Vagina (tissue), 2 donors: ENCODE data around the gene NUP62.

Source experiments
- POLR2A ChIP-seq, 2 donors: fragments of 450-650 bp; IDR thresholded peaks; one replicate each; pipeline ENCODE4 v1.6.1; 2017; ENCODE audit warnings: antibody characterized with exemption in 2 of 2, mild to moderate bottlenecking in 2 of 2, moderate library complexity in 2 of 2
- POLR2AphosphoS5 ChIP-seq, 2 donors: sonication (generic); formaldehyde crosslinking; IDR thresholded peaks; one replicate each; pipeline ENCODE4 v1.9.0; 2017; ENCODE audit warnings: antibody characterized with exemption in 2 of 2, mild to moderate bottlenecking in 2 of 2, low read depth in 1 of 2; ENCODE audit not compliant: insufficient read depth in 1 of 2
- TF ChIP-seq, protein P1 (sequence below), 3 experiments: fragments of 450-650 bp in 2 of 3; fragments of 200-600 bp in 1 of 3; sonication (generic) in 1 of 3; IDR thresholded peaks; one replicate each; pipeline ENCODE4 v1.5.1; 2017 to 2019; ENCODE audit warnings: antibody characterized with exemption in 3 of 3, mild to moderate bottlenecking in 2 of 3, moderate library complexity in 2 of 3

- TF ChIP-seq, protein P1, sequence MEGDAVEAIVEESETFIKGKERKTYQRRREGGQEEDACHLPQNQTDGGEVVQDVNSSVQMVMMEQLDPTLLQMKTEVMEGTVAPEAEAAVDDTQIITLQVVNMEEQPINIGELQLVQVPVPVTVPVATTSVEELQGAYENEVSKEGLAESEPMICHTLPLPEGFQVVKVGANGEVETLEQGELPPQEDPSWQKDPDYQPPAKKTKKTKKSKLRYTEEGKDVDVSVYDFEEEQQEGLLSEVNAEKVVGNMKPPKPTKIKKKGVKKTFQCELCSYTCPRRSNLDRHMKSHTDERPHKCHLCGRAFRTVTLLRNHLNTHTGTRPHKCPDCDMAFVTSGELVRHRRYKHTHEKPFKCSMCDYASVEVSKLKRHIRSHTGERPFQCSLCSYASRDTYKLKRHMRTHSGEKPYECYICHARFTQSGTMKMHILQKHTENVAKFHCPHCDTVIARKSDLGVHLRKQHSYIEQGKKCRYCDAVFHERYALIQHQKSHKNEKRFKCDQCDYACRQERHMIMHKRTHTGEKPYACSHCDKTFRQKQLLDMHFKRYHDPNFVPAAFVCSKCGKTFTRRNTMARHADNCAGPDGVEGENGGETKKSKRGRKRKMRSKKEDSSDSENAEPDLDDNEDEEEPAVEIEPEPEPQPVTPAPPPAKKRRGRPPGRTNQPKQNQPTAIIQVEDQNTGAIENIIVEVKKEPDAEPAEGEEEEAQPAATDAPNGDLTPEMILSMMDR (IDR thresholded peaks at IDR 0.05) = no peak
- no peak for TF ChIP-seq POLR2A (IDR thresholded peaks at IDR 0.05)
- TF ChIP-seq POLR2AphosphoS5 (IDR thresholded peaks at IDR 0.05; ENCODE audit: insufficient read depth in 1 of 2, low read depth in 1 of 2) = no peak
Observed at GRCh38 chr19:49921871-49922795, 7.2 kb downstream of the NUP62 start.
